ENCODE results near the gene LRMDA. TPM values are rescaled to one million over a fixed set of nuclear protein-coding genes. Genes with fewer than 3 reads are reported as not detected.

The LRMDA gene
- total and polyA plus RNA-seq, 10 of the 15 experiments (the other 5 are each of a cell fraction or from before 2014, with no cell fraction given), result 0.07 to 0.54 (median 0.29) TPM; not detected in 4

DNA sequence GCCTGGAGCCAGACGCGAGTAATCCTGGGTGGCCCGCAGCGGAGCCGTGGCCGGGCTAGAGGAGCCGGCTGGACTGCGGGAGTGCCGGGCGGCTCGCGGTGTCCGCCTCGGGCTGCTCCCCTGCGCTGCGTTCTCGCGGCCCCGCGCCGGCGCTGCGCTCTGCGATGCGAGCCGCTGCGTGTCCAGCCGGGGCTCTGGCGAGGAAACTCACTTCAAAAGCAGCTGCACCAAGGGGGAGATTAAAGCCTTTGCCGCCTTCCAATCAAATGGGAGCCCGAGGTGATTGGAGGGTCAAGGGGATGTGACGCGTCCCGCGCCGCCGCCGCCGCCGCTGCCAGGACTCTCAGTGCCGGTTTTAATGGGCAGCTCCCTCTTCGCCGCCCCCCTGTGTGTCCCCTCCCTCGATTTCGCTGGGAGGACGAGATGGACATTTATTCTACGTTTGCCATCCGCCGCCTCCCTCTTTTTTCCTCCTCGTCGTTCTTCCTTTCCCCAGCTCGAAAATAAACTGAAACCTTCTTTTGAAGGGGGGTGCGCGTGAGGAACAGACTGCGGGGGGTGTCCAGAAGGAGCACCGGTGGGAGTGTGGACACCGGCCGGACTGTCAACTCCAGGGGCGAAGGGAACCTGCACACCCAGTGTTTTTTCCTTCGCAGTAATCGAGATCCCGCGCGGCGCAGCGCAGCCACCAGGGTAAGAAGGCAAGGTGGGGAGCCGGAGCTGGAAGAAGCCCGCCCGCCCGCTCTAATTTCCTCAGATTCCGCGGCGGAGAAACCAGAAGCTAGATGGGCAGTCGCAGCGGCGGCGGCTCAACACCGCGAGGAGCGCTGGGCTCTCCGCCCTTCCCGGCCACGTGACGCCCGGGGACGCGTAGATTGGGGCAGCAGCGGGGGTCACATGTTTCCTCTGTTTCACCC is 29.6 kb upstream of the LRMDA start, which contains the start of gene ZNF503 (continued):
- TF ChIP-seq CHD2 (IDR thresholded peaks at IDR 0.05; ENCODE audit: borderline replicate concordance, low read depth, low read length) (0 out of 2 replicates have a peak, but pooled peaks have one; percentile 32), ETV6 (conservative IDR thresholded peaks at IDR 0.05 in 1 of 2, IDR thresholded peaks at IDR 0.05 in 1 of 2; ENCODE audit: borderline replicate concordance in 1 of 2, low read depth in 1 of 2) (no peak), RB1 (IDR thresholded peaks at IDR 0.05; ENCODE audit: borderline replicate concordance) (no peak), TARDBP (IDR thresholded peaks at IDR 0.05; ENCODE audit: borderline replicate concordance) (no peak), STAT1 (conservative IDR thresholded peaks at IDR 0.05) (no peak), KDM1A (IDR thresholded peaks at IDR 0.05; ENCODE audit: borderline replicate concordance) (no peak), SRF (IDR thresholded peaks at IDR 0.05; ENCODE audit: low read depth in 2 of 2, low read length in 2 of 2) (no peak), POU2F2 (IDR thresholded peaks at IDR 0.05; ENCODE audit: borderline replicate concordance, low read depth, low read length) (no peak)
- TF ChIP-seq, protein P1, sequence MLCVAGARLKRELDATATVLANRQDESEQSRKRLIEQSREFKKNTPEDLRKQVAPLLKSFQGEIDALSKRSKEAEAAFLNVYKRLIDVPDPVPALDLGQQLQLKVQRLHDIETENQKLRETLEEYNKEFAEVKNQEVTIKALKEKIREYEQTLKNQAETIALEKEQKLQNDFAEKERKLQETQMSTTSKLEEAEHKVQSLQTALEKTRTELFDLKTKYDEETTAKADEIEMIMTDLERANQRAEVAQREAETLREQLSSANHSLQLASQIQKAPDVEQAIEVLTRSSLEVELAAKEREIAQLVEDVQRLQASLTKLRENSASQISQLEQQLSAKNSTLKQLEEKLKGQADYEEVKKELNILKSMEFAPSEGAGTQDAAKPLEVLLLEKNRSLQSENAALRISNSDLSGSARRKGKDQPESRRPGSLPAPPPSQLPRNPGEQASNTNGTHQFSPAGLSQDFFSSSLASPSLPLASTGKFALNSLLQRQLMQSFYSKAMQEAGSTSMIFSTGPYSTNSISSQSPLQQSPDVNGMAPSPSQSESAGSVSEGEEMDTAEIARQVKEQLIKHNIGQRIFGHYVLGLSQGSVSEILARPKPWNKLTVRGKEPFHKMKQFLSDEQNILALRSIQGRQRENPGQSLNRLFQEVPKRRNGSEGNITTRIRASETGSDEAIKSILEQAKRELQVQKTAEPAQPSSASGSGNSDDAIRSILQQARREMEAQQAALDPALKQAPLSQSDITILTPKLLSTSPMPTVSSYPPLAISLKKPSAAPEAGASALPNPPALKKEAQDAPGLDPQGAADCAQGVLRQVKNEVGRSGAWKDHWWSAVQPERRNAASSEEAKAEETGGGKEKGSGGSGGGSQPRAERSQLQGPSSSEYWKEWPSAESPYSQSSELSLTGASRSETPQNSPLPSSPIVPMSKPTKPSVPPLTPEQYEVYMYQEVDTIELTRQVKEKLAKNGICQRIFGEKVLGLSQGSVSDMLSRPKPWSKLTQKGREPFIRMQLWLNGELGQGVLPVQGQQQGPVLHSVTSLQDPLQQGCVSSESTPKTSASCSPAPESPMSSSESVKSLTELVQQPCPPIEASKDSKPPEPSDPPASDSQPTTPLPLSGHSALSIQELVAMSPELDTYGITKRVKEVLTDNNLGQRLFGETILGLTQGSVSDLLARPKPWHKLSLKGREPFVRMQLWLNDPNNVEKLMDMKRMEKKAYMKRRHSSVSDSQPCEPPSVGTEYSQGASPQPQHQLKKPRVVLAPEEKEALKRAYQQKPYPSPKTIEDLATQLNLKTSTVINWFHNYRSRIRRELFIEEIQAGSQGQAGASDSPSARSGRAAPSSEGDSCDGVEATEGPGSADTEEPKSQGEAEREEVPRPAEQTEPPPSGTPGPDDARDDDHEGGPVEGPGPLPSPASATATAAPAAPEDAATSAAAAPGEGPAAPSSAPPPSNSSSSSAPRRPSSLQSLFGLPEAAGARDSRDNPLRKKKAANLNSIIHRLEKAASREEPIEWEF (IDR thresholded peaks at IDR 0.05; ENCODE audit: insufficient replicate concordance, low read depth, low read length), result no peak
- TF ChIP-seq, protein P2, sequence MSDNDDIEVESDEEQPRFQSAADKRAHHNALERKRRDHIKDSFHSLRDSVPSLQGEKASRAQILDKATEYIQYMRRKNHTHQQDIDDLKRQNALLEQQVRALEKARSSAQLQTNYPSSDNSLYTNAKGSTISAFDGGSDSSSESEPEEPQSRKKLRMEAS (IDR thresholded peaks at IDR 0.05; ENCODE audit: low read depth, low read length), result peak; percentile 81; the same call in 1 of the 2 replicates
- TF ChIP-seq, protein P3, sequence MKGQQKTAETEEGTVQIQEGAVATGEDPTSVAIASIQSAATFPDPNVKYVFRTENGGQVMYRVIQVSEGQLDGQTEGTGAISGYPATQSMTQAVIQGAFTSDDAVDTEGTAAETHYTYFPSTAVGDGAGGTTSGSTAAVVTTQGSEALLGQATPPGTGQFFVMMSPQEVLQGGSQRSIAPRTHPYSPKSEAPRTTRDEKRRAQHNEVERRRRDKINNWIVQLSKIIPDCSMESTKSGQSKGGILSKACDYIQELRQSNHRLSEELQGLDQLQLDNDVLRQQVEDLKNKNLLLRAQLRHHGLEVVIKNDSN (IDR thresholded peaks at IDR 0.05; ENCODE audit: borderline replicate concordance, extremely low read length, insufficient read depth, low read depth, low read length), result peak; percentile 89
- TF ChIP-seq, protein P4, sequence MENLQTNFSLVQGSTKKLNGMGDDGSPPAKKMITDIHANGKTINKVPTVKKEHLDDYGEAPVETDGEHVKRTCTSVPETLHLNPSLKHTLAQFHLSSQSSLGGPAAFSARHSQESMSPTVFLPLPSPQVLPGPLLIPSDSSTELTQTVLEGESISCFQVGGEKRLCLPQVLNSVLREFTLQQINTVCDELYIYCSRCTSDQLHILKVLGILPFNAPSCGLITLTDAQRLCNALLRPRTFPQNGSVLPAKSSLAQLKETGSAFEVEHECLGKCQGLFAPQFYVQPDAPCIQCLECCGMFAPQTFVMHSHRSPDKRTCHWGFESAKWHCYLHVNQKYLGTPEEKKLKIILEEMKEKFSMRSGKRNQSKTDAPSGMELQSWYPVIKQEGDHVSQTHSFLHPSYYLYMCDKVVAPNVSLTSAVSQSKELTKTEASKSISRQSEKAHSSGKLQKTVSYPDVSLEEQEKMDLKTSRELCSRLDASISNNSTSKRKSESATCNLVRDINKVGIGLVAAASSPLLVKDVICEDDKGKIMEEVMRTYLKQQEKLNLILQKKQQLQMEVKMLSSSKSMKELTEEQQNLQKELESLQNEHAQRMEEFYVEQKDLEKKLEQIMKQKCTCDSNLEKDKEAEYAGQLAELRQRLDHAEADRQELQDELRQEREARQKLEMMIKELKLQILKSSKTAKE (IDR thresholded peaks at IDR 0.05; ENCODE audit: low read depth, poor library complexity, severe bottlenecking), result no peak
- TF ChIP-seq, protein P5, sequence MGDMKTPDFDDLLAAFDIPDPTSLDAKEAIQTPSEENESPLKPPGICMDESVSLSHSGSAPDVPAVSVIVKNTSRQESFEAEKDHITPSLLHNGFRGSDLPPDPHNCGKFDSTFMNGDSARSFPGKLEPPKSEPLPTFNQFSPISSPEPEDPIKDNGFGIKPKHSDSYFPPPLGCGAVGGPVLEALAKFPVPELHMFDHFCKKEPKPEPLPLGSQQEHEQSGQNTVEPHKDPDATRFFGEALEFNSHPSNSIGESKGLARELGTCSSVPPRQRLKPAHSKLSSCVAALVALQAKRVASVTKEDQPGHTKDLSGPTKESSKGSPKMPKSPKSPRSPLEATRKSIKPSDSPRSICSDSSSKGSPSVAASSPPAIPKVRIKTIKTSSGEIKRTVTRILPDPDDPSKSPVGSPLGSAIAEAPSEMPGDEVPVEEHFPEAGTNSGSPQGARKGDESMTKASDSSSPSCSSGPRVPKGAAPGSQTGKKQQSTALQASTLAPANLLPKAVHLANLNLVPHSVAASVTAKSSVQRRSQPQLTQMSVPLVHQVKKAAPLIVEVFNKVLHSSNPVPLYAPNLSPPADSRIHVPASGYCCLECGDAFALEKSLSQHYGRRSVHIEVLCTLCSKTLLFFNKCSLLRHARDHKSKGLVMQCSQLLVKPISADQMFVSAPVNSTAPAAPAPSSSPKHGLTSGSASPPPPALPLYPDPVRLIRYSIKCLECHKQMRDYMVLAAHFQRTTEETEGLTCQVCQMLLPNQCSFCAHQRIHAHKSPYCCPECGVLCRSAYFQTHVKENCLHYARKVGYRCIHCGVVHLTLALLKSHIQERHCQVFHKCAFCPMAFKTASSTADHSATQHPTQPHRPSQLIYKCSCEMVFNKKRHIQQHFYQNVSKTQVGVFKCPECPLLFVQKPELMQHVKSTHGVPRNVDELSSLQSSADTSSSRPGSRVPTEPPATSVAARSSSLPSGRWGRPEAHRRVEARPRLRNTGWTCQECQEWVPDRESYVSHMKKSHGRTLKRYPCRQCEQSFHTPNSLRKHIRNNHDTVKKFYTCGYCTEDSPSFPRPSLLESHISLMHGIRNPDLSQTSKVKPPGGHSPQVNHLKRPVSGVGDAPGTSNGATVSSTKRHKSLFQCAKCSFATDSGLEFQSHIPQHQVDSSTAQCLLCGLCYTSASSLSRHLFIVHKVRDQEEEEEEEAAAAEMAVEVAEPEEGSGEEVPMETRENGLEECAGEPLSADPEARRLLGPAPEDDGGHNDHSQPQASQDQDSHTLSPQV (IDR thresholded peaks at IDR 0.05), result no peak

Data from GM12878 (cell line).